Gastrocnemius medialis (tissue), 4 donors: ENCODE results near the gene PARD6A. TPM values are rescaled to one million over a fixed set of nuclear protein-coding genes. Genes with fewer than 3 reads are reported as not detected.

Experiments used
- ATAC-seq, 2 donors: fragments of 150-250 bp; one replicate each; pipeline ENCODE4 v1.9.1; 2016
- DNase-seq, 2 donors: peaks; one replicate each; pipeline ENCODE4 v3.0.0-alpha.2; 2019
- H3K27ac ChIP-seq, 4 donors: fragments of 200-600 bp; sonication (generic); 1 replicate in 1 of 4; 2 replicates in 3 of 4; pipeline ENCODE4 v1.5.1; 2016 to 2018; ENCODE audit warnings: mild to moderate bottlenecking in 2 of 4, moderate library complexity in 1 of 4
- H3K27me3 ChIP-seq, 3 donors: fragments of 200-600 bp; sonication (generic) in 2 of 3; 1 replicate in 1 of 3; 2 replicates in 2 of 3; pipeline versions ENCODE4 v1.5.1 to v1.6.0; 2016 to 2019; ENCODE audit warnings: mild to moderate bottlenecking in 1 of 3, moderate library complexity in 1 of 3
- H3K36me3 ChIP-seq, 2 donors: fragments of 200-600 bp; sonication (generic) in 1 of 2; one replicate each; pipeline ENCODE4 v1.5.1; 2017 to 2018
- H3K4me1 ChIP-seq, 2 donors: fragments of 200-600 bp; sonication (generic) in 1 of 2; one replicate each; pipeline ENCODE4 v1.5.1; 2016 to 2017; ENCODE audit warnings: mild to moderate bottlenecking in 2 of 2
- H3K4me3 ChIP-seq, 4 donors: fragments of 200-600 bp; sonication (generic) in 3 of 4; 1 replicate in 1 of 4; 2 replicates in 3 of 4; pipeline ENCODE4 v1.5.1; 2016 to 2019; ENCODE audit warnings: mild to moderate bottlenecking in 2 of 4
- H3K9me3 ChIP-seq, 3 donors: fragments of 200-600 bp; sonication (generic) in 2 of 3; 1 replicate in 1 of 3; 2 replicates in 2 of 3; pipeline ENCODE4 v1.5.1; 2016 to 2019
- POLR2A ChIP-seq, 2 donors: fragments of 450-650 bp; IDR thresholded peaks; one replicate each; pipeline ENCODE4 v1.6.1; 2017; ENCODE audit warnings: antibody characterized with exemption in 2 of 2, mild to moderate bottlenecking in 2 of 2, moderate library complexity in 2 of 2
- in situ Hi-C, 4 donors: fragments of 200-750 bp; cut with MboI; loops; one replicate each; pipeline versions ENCODE4 v1.15.0 to v1.8.0; 2017; ENCODE audit warnings: low sequenced_read_pairs in 4 of 4
- intact Hi-C: fragments of 100-400 bp; cut with DNase I; formaldehyde crosslinking; loops from one replicate; pipeline ENCODE4 v1.15.1; 2023; ENCODE audit warnings: low total_unique reads
- total RNA-seq, 4 donors: library from RNA; depleted of rRNA; stranded (reverse); fragments of >200 nt; gene quantifications; one replicate each; pipeline versions ENCODE4 v1.1.0 to v1.2.3, GENCODE V29; 2016
- TF ChIP-seq, protein P1 (sequence below), 5 experiments: fragments of 450-650 bp in 3 of 5; fragments of 200-600 bp in 2 of 5; sonication (generic) in 2 of 5; IDR thresholded peaks in 4 of 5; conservative IDR thresholded peaks in 1 of 5; 1 replicate in 4 of 5; 2 replicates in 1 of 5; pipeline ENCODE4 v1.5.1; 2016 to 2019; ENCODE audit warnings: antibody characterized with exemption in 5 of 5, mild to moderate bottlenecking in 3 of 5, moderate library complexity in 3 of 5

The PARD6A gene
- total RNA-seq, 4 donors from 2014 or later: 2.7 to 17.3 (median 12.5) TPM

DNA sequence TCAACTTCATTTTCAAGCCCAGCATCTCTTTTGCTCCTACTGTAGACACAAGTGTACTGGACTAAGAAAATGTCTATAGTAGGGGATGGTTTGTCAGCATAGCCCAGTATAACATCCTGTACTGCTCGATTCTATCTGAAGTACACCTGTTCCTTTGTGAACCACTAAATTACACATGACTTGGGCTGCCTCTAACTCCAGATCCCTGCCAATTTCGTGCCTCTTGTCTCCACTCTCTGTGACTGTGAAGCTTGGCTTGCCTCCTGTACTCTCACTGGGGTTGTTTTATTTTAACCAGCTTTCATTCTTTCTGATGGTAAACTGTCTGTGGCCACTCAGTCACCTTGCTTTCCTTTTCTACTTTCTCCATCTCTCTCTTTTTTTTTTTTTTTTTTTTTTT, 33.9 kb downstream of the PARD6A start:
- in situ Hi-C loops: loop anchor here in 1 of 4 donors (25.0 kb wide), 1 partner anchor 343 kb away; no protein-coding TSS in a partner anchor
- no peaks in the 10 kb centered on the region for H3K4me1 ChIP-seq
- no peaks in the 10 kb centered on the region for H3K27me3 ChIP-seq
- DNase-seq (no peak), ATAC-seq (peak in 1 of 2 donors; percentile 87)
- no peaks in the 10 kb centered on the region for H3K9me3 ChIP-seq
- H3K36me3 ChIP-seq: no peaks in the 10 kb centered on the region
- TF ChIP-seq, protein P1, sequence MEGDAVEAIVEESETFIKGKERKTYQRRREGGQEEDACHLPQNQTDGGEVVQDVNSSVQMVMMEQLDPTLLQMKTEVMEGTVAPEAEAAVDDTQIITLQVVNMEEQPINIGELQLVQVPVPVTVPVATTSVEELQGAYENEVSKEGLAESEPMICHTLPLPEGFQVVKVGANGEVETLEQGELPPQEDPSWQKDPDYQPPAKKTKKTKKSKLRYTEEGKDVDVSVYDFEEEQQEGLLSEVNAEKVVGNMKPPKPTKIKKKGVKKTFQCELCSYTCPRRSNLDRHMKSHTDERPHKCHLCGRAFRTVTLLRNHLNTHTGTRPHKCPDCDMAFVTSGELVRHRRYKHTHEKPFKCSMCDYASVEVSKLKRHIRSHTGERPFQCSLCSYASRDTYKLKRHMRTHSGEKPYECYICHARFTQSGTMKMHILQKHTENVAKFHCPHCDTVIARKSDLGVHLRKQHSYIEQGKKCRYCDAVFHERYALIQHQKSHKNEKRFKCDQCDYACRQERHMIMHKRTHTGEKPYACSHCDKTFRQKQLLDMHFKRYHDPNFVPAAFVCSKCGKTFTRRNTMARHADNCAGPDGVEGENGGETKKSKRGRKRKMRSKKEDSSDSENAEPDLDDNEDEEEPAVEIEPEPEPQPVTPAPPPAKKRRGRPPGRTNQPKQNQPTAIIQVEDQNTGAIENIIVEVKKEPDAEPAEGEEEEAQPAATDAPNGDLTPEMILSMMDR (IDR thresholded peaks at IDR 0.05 in 4 of 5, conservative IDR thresholded peaks at IDR 0.05 in 1 of 5): no peak
- TF ChIP-seq POLR2A (IDR thresholded peaks at IDR 0.05): no peak
- intact Hi-C loops: no loop called here
- no peak overlapping the region for H3K4me3 ChIP-seq
- peak overlapping the region in 1 of 4 donors; percentile 46 for H3K27ac ChIP-seq

DNA sequence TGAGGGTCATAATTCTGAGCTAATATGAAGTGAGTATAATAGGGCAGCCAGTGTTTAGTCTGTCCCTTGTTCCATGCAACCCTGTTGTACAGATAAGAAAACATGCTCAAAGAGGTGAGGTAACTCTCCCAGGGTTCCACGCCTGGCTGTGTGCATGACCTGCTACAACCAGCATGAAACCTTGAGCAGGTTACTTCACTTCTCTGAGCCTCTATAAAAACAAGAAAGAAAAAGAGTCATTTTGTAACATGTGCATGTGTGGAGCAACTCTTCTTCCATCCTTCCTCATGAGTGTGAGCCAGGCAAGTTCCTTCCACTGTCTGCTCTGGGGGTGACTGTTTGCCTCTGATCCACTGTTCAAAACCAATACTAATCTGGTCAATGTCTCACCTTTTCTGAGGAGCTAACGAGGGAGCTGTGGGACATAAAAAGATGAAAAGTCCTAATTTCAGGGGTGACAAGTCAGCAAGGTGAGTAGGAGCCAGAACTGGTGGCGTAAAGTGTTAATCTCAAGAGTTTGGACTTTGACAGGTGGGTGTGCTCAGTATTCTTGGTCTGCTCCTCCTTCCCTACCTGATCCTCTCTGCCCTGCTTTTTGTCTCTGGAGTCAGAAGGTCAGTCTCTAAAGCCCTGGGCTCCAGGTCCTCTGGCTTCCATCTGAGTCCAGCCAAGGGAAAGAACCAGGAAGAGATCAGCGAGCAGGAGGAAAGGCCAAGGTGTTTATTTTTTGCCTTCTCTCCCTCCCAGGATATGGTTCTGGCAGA, 36.8 kb downstream of the PARD6A start:
- Histone ChIP-seq H3K4me3 (no peak overlapping the region), H3K27me3 (no peaks in the 10 kb centered on the region), H3K9me3 (no peaks in the 10 kb centered on the region), H3K36me3 (no peaks in the 10 kb centered on the region), H3K27ac (no peak overlapping the region), H3K4me1 (peaks cover 0 to 8% of the 10 kb centered on the region in 2 donors)
- no peak for TF ChIP-seq POLR2A (IDR thresholded peaks at IDR 0.05)
- TF ChIP-seq, protein P1 (IDR thresholded peaks at IDR 0.05 in 4 of 5, conservative IDR thresholded peaks at IDR 0.05 in 1 of 5): no peak
- intact Hi-C loops: no loop called here
- ATAC-seq: no peak
- in situ Hi-C loops: loop anchor here in 1 of 4 donors (25.0 kb wide), 1 partner anchor 340 kb away; no protein-coding TSS in a partner anchor
- no peak for DNase-seq

DNA sequence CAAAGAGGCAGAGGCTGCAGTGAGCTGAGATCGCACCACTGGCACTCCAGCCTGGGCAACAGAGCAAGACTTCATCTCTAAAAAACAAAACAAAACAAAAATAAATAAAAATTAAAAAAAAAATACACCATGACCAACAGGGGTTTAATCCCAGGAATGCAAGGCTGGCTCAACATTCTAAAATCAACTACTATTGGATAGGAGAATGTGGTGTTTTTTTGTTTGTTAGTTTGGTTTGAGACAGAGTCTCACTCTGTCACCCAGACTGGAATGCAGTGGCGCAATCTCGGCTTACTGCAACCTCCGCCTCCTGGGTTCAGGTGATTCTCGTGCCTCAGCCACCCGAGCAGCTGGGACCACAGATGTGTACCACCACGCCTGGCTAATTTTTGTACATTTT, 38.5 kb downstream of the PARD6A start:
- Histone ChIP-seq H3K27ac (no peak overlapping the region), H3K36me3 (no peaks in the 10 kb centered on the region), H3K27me3 (no peaks in the 10 kb centered on the region), H3K9me3 (no peaks in the 10 kb centered on the region), H3K4me3 (no peak overlapping the region), H3K4me1 (peaks cover 15 to 23% of the 10 kb centered on the region in 2 donors)
- in situ Hi-C loops (loop anchor here in 1 of 4 donors (25.0 kb wide), 1 partner anchor 338 kb away; no protein-coding TSS in a partner anchor), intact Hi-C loops (no loop called here)
- DNase-seq (no peak), ATAC-seq (no peak)
- no peak for TF ChIP-seq POLR2A (IDR thresholded peaks at IDR 0.05)
- TF ChIP-seq, protein P1 (IDR thresholded peaks at IDR 0.05 in 4 of 5, conservative IDR thresholded peaks at IDR 0.05 in 1 of 5): no peak

DNA sequence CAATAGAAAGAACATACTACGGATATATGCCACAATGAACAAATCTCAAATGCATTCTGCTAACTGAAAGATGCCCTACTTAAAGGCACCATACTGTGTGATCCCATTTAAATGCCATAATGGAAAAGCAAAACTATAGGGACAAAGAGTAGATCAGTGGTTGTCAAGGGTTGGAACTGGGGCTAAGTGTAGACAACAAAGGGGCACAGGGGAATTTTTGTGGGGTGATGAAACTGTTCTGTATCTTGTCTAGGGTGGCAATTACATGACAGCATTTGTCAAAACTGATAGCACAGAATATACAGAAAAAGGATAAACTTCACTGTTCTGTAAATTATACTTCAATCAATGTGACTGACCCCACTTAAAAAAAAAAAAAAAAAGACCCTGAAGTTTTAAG, 40.7 kb downstream of the PARD6A start:
- H3K36me3 ChIP-seq: no peaks in the 10 kb centered on the region
- H3K4me1 ChIP-seq: peaks cover 26 to 34% of the 10 kb centered on the region in 2 donors
- peak overlapping the region in 2 of 4 donors; percentile 51 to 76 for H3K27ac ChIP-seq
- in situ Hi-C loops (no loop called here), intact Hi-C loops (no loop called here)
- TF ChIP-seq, protein P1 (IDR thresholded peaks at IDR 0.05 in 4 of 5, conservative IDR thresholded peaks at IDR 0.05 in 1 of 5): no peak
- TF ChIP-seq POLR2A (IDR thresholded peaks at IDR 0.05): no peak
- H3K9me3 ChIP-seq: no peaks in the 10 kb centered on the region
- no peak overlapping the region for H3K4me3 ChIP-seq
- H3K27me3 ChIP-seq: no peaks in the 10 kb centered on the region
- no peak for DNase-seq
- no peak for ATAC-seq
